Right forelimb (tissue), 1 donor: ENCODE results near the gene IGFALS.
"Not testable (repeated sequence)": the region's sequence is repeated elsewhere in the genome, so short reads cannot be mapped to it uniquely, and the experiment has no call there.

Experiments used
- DNase-seq: peaks from one replicate; pipeline ENCODE4 v3.0.0-alpha.2; 2018

IGFALS gene

GRCh38 chr16:1817716-1818115 lies 24.2 kb upstream of the IGFALS start:
- DNase-seq = no peak

GRCh38 chr16:1817276-1817589 lies 23.7 kb upstream of the IGFALS start:
- DNase-seq = no peak

GRCh38 chr16:1816396-1817275 lies 23.1 kb upstream of the IGFALS start:
- DNase-seq = no peak

GRCh38 chr16:1815461-1815860 lies 22.0 kb upstream of the IGFALS start:
- no peak for DNase-seq

GRCh38 chr16:1812732-1813163 lies 19.2 kb upstream of the IGFALS start:
- peak; percentile 61 for DNase-seq

- DNase-seq = no peak
Observed at GRCh38 chr16:1810536-1810935, 17.0 kb upstream of the IGFALS start.

- no peak for DNase-seq
Observed at GRCh38 chr16:1810106-1810505, 16.6 kb upstream of the IGFALS start.

GRCh38 chr16:1809281-1809801 lies 15.8 kb upstream of the IGFALS start:
- DNase-seq = no peak

- no peak for DNase-seq
Observed at GRCh38 chr16:1808691-1809090, 15.2 kb upstream of the IGFALS start.

- DNase-seq = no peak
Observed at GRCh38 chr16:1807626-1808025, 14.1 kb upstream of the IGFALS start.

GRCh38 chr16:1800701-1801100 lies 7.2 kb upstream of the IGFALS start:
- no peak for DNase-seq

GRCh38 chr16:1799263-1799662 lies 5.8 kb upstream of the IGFALS start:
- not testable (repeated sequence) for DNase-seq

- no peak for DNase-seq
Observed at GRCh38 chr16:1794908-1795666, 1.6 kb upstream of the IGFALS start.

- no peak for DNase-seq
Observed at GRCh38 chr16:1794221-1794871, 841 bp upstream of the IGFALS start.

- DNase-seq = no peak
Observed at GRCh38 chr16:1792836-1793577, 498 bp downstream of the IGFALS start.

GRCh38 chr16:1791943-1792812 lies 1.3 kb downstream of the IGFALS start:
- no peak for DNase-seq

GRCh38 chr16:1791256-1791942 lies 2.1 kb downstream of the IGFALS start:
- no peak for DNase-seq

- no peak for DNase-seq
Observed at GRCh38 chr16:1790611-1791255, 2.8 kb downstream of the IGFALS start.

- DNase-seq = no peak
Observed at GRCh38 chr16:1790261-1790610, 3.3 kb downstream of the IGFALS start.

GRCh38 chr16:1789643-1790045 lies 3.9 kb downstream of the IGFALS start:
- no peak for DNase-seq

GRCh38 chr16:1788708-1789100 lies 4.8 kb downstream of the IGFALS start:
- DNase-seq = peak; percentile 41
